HG02970 (cell line): Measurements from ENCODE around the gene THY1.

Experiments
- ATAC-seq: cut with Tn5 transposase; IDR thresholded peaks from one replicate; pipeline ENCODE4 v1.9.1; 2021; ENCODE audit warnings: mild to moderate bottlenecking, moderate library complexity, moderate number of reproducible peaks; ENCODE audit not compliant: unreplicated experiment, low FRiP score

Gene THY1

DNA sequence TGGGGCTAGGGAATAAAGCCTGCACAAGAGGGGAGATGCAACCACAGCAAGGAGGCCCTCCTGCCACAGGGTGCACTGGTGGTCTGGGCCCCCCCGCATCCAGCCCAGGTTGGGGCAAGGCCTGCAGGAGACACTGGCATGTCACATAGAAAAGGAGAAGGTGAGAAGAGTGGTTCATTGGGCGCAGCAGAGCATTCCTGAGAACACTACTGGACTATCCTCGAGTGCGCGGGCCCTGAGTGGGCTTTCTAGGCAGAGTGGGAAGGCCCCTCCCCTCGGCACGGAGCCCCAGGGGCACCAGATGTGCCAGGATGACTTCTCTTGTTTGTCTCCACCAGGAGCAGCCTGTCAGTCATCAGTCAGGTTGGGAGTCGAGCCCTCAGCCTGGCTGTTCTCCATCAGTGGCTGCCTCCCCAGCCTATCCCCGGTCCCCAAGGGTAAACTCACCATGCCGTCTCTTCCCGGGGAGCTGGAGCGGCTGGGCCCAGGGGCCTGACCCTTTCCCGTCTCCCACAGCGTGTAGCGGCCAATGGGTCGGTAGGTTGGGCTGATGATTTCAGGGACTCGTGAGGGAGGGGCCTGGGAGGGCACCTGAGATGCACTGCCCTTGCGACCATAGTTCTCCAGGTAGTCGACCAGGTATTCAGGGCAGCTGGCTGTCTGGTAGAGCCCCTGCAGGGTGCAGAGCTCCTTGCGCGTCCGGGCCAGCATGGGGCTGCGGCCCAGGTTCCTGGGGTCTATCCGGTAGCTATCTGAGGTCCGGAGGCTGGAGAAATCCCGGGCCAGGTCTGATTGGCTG lies 50.5 kb downstream of the THY1 start:
- ATAC-seq, result no peak

DNA sequence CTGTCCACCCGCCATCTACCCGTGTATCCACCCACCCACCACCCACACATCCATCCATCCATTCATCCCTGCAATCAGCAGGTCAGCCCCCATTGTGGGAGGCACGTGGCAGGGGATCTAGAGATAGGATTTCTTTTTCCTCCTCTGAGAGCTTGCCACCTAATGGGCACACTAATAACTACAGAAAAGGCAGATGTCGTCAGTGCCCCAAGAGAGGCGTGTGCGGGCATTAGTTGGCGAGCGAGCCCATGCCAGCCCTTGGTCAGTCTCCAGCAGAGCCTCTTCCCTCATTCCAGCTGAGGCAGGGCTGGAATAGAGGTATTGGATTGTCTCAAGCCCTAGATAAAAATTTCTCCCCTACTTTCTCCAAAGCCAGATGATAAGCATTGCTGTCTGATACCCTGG lies 51.2 kb downstream of the THY1 start:
- no peak for ATAC-seq

DNA sequence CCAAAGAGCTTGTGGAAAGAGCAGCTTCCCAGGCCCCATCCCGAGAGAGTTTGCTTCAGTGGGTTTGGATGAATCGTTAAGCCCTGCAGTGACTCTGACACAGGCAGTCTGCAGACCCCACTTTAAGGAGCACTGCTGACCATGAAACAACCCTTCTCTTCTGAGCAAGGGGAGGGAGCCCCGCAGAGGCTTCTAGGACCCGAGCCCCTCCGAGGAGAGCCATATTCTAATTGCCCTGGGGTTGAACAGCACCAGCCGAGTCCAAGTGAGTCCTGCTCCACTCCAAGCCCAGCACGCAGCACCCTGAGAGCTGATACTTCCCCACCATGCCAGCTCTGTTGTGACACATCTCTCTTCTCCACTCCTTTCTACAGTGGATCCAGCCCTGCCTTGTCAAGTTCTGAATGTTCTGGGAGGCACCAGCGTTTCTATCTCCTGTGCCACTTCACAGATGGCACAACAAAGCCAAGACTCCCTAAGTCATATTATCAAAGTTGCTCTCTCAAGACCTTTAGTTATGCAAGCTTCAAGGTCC lies 51.8 kb downstream of the THY1 start:
- no peak for ATAC-seq

DNA sequence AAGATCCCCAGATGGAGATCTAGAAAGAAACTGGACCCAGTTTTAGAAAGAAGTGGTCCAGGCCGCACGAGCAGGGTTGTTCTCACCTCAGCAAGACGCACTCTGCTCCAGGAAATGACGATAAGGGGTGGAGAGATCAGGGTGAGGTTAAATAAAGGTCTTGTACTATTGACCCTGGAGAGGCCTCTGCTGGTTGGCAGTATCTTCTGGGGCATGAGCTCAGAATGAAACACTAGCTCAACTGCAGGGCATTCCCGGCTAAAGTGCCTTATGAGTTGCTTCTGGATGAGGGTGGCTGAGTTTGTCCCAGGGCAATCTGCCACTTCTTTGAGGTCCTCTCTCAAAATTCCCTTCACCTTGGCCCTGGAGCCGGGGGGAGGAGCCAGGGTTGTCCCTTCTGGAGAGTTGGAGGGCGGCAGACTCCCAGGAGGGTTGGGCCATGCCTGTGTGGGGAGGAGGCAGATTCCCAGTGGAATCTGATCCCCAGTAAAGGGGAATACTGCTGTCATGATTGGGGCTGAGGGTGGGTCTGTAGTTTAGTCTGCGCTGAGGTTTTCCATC lies 52.4 kb downstream of the THY1 start:
- ATAC-seq, result no peak

DNA sequence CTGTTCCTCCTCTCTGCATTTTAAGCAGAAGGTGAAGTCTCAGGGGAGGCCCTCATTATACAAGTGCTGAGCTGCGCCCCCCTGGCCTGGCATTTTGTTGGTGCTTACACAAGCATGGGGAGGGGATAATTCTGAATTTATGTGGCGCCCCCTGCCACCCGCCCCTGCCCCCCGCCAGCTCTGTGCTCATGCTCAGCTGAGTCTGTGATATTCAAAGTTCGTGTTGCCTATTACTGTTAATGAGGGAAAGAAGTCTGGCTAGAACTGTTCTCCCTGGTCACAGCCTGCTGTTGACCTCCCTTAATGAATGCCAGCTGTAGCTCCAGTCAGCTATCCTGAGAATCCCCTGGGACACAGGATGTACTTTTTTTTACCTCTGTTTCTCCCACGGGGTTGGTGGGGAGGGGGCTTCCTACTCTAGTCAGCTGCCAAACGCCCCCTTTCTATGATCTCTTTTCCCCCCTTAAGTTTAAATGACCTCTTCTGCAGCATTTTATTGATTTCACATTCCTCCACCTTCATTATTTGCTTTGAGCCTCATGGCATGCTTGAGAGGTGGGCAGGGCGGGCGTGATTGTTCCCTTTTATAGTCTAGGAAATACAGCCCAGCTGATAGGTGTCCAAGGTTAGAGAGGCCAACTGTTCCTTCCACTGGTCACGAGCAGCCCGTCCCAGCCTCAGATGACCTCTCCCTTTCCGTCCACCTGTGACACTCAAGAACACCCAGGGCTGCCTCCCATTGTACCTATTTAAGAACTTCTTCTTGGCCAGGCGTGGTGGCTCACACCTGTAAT lies 53.6 kb downstream of the THY1 start:
- ATAC-seq, result no peak

DNA sequence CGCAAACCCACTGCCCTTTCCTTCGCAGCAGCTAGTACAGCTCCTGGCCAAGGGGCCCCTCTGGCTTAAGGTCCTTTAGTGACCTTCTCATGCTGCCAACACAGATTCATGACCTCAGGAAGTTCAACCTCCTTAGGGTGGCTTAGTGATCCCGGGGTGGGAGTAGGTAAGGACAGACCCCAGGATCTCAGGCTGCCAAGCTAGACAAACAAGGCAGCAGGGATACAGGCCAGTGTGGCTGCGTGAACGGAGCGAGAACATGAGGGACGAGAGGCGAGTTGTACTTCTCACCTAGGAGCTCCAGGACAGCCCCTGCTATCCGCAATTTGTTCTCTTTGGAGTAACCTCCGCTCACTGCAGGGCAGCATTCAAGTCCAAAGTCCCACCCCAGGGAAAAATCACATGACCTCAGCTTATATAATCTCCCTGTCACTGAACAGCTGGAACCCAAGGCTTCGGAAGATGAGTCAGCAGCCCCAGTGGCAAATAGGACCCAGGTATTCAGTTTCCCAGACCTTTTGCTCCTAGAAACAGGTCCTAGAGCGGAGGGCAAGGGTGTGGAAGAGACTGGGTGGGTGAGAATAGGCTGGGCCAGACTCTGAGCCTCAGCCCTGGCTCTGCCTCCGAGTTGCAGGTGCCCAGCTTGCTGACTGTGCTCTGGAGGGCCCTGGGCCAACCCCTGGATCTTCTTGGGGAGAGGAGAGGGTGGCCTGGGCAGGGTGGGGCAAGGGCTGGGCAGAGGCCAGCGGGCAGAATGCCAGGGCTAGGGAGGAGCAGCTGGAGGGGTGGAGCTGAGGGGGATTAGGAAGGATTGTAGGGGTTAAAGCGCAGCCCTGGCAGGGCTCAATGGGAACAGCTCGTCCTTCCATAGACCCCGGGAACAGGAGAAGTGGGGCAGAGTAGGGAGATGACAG lies 54.6 kb downstream of the THY1 start:
- no peak for ATAC-seq

DNA sequence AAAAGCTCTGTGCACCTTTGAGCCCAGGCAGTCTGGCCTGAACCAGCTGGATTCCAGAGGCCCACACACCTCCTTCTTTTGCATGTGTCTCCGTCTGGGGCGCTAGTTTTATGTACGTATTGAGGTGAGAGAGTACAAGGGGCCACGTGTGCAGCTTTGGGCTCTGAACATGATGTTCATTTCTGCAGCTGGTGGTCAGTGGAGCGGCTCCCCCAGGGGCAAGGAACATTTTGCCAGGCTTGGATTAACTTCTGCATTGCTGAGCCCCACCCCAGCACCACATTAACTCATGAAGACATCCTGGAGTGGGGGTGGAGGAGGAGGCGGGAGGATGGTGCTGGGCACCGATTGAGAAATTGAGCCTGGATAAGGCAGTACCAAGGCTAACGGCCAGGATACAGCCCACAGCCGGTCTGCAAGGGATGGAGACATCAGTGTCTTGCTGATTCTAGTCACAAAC lies 55.3 kb downstream of the THY1 start:
- ATAC-seq, result no peak
